ENCODE results near the gene YPEL1. TPM values are rescaled to one million over a fixed set of nuclear protein-coding genes. Genes with fewer than 3 reads are reported as not detected.

YPEL1 gene
- 0.39 and 4.9 TPM in 2 replicates for total RNA-seq

GRCh38 chr22:21735200-21736083, at the start of gene YPEL1:
TSS of gene YPEL1 (minus strand) at chr22:21735794. CDS start at chr22:21710744, 25,050 bp downstream.

Other genes with a start within 250 kb of the YPEL1 start
- under 0.01 and 0.68 TPM in 2 replicates for gene RIMBP3C, start 184.3 kb downstream of the YPEL1 start, total RNA-seq
- 41.9 and 47.4 TPM in 2 replicates for gene UBE2L3, start 168.1 kb downstream of the YPEL1 start, total RNA-seq
- gene YDJC, start 105.8 kb downstream of the YPEL1 start, total RNA-seq: 28.7 and 29.8 TPM in 2 replicates
- 0.19 and 0.34 TPM in 2 replicates for gene CCDC116, start 103.0 kb downstream of the YPEL1 start, total RNA-seq
- 31.1 and 45.0 TPM in 2 replicates for gene SDF2L1, start 93.5 kb downstream of the YPEL1 start, total RNA-seq
- gene PPIL2, start 69.8 kb downstream of the YPEL1 start, total RNA-seq: 20.0 and 26.1 TPM in 2 replicates
- gene MAPK1, start 131.9 kb upstream of the YPEL1 start, total RNA-seq: 35.8 and 39.6 TPM in 2 replicates
- gene PPM1F, start 217.1 kb upstream of the YPEL1 start, total RNA-seq: 21.9 and 24.6 TPM in 2 replicates
- gene TOP3B, start 247.0 kb upstream of the YPEL1 start, total RNA-seq: 11.2 and 12.4 TPM in 2 replicates